Pancreas (tissue), 10 donors: ENCODE measurements around the gene SEPTIN6. TPM values are rescaled to one million over a fixed set of nuclear protein-coding genes. Genes with fewer than 3 reads are reported as not detected.

Experiments used
- ATAC-seq, 4 donors: fragments of 200-7000 bp; cut with Tn5 transposase; one replicate each; pipeline versions ENCODE4 v1.8.0 to v1.9.1; 2020; ENCODE audit warnings: mild to moderate bottlenecking in 4 of 4, moderate library complexity in 4 of 4
- DNase-seq, 6 donors: peaks; one replicate each; pipeline ENCODE4 v3.0.0-alpha.2; 2020
- FAIRE-seq: peaks from 2 replicates; lab custom pipeline; 2012; peaks lifted over from hg19 to GRCh38; lab: Jason Lieb, UNC
- H3K27ac ChIP-seq, 4 donors: fragments of 200-600 bp; sonication (generic); 1 replicate in 3 of 4; 2 replicates in 1 of 4; pipeline versions ENCODE4 v1.5.0 to v1.8.0; 2020
- H3K27me3 ChIP-seq, 4 donors: fragments of 200-600 bp; one replicate each; pipeline ENCODE4 v1.8.0; 2021
- H3K36me3 ChIP-seq, 3 donors: fragments of 200-600 bp; sonication (generic) in 1 of 3; one replicate each; pipeline versions ENCODE4 v1.5.0 to v1.8.0; 2020 to 2021
- H3K4me1 ChIP-seq, 3 donors: fragments of 200-600 bp; one replicate each; pipeline ENCODE4 v1.8.0; 2021
- H3K4me3 ChIP-seq, 4 donors: fragments of 200-600 bp; sonication (generic) in 2 of 4; one replicate each; pipeline versions ENCODE4 v1.5.0 to v1.8.0; 2020 to 2021
- H3K9me3 ChIP-seq, 4 donors: fragments of 200-600 bp; one replicate each; pipeline ENCODE4 v1.8.0; 2021
- CTCF ChIP-seq, 4 donors: fragments of 200-600 bp; sonication (generic) in 3 of 4; IDR thresholded peaks; one replicate each; pipeline versions ENCODE4 v1.5.0 to v1.8.0; 2021; ENCODE audit warnings: antibody characterized with exemption in 4 of 4
- WGBS, 2 donors: extraction: QIAGEN DNeasy Blood & Tissue Kit; methylation state at CpG; one replicate each; pipeline ENCODE4 v1.1.7; 2013; 5-methylcytosine and 5-hydroxymethylcytosine counted together
- intact Hi-C, 3 donors: fragments of 100-400 bp; cut with DNase I; formaldehyde crosslinking; loops; one replicate each; pipeline versions ENCODE4 v1.11.1 to v1.14.2; 2022
- polyA plus RNA-seq, 2 donors: library from polyadenylated mRNA; stranded (reverse); fragments of 200-250 nt; gene quantifications; one replicate each; pipeline ENCODE4 v1.2.3, GENCODE V29; 2013
- total RNA-seq, 6 donors: library from RNA; stranded (reverse); fragmentation: NEBNext Ultra II Directional in 4 of 6; extraction: Animal tissue kit (Norgen Biotek cat#: 25700) in 4 of 6; gene quantifications; one replicate each; pipeline versions ENCODE4 v1.2.1 to v1.2.4, GENCODE V29; 2021 to 2023
- donor health status: healthy with polysubstance abuse.
- donor health status: DM: no; HTN: no; CAD: no; lungs with moderate emphysema.
- donor health status: DM: no; HTN: no; CAD: no.
- donor health status: control.
- donor health status: control.
- donor health status: Bipolar disorder and iron deficiency.
- donor health status: DM: yes; HTN: yes; CAD: no.
- donor health status: DM: no; HTN: no; CAD: no.
- donor health status: DM: no; HTN: no; CAD: no.
- donor health status: DM: yes; HTN: yes; CAD: no.

The SEPTIN6 gene
- total and polyA plus RNA-seq, 8 donors = 1.5 to 10.2 (median 3.8) TPM

DNA sequence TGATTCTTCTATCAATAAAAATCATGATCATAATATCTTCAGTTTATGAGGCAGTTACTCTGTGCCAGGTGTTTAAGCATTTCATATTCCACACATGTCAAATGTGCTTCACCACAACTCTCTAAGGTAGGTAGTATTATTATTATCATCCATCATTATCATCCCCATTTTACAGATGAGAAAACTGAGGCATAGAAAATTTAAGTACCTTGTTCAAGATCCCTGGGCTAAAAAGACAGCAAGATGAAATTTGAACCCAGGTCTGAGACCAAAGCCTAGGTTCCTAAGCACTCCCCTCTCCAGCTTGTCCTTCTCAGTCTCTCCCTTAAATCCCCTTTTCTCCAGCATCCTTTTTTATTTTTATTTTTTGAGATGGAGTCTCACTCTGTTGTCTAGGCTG, 33.4 kb downstream of the SEPTIN6 start:
- TF ChIP-seq CTCF (IDR thresholded peaks at IDR 0.05) = no peak
- Histone ChIP-seq H3K27ac (no peak overlapping the region), H3K27me3 (peaks cover 0 to 4% (median 0%) of the 10 kb centered on the region in 4 donors), H3K36me3 (no peaks in the 10 kb centered on the region), H3K4me1 (peaks cover 0 to 4% (median 0%) of the 10 kb centered on the region in 3 donors), H3K9me3 (no peaks in the 10 kb centered on the region), H3K4me3 (no peak overlapping the region)
- intact Hi-C loops = no loop called here
- DNase-seq = no peak
- FAIRE-seq = no peak
- no peak for ATAC-seq

- Histone ChIP-seq H3K36me3 (no peaks in the 10 kb centered on the region), H3K27ac (no peak overlapping the region), H3K9me3 (no peaks in the 10 kb centered on the region), H3K4me3 (no peak overlapping the region), H3K27me3 (peaks cover 0 to 4% (median 0%) of the 10 kb centered on the region in 4 donors), H3K4me1 (peaks cover 0 to 4% (median 0%) of the 10 kb centered on the region in 3 donors)
- DNase-seq (no peak), FAIRE-seq (no peak), ATAC-seq (peak in 3 of 4 donors; percentile 8 to 51 (median 22))
- no peak for TF ChIP-seq CTCF (IDR thresholded peaks at IDR 0.05)
- intact Hi-C loops = no loop called here
- WGBS, 2 donors = 55 to 71% methylated on average over 6 of the region's 6 CpGs
Observed at GRCh38 chrX:119655125-119655524, 37.8 kb downstream of the SEPTIN6 start.

- no peak overlapping the region for H3K27ac ChIP-seq
- WGBS, 2 donors = 70 to 80% methylated on average over 8 of the region's 8 CpGs
- ATAC-seq (peak in 2 of 4 donors; percentile 23 to 42), FAIRE-seq (no peak), DNase-seq (peak in 3 of 6 donors; percentile 3 to 22 (median 22))
- H3K36me3 ChIP-seq = no peaks in the 10 kb centered on the region
- peaks cover 0 to 4% (median 0%) of the 10 kb centered on the region in 3 donors for H3K4me1 ChIP-seq
- intact Hi-C loops = no loop called here
- no peak overlapping the region for H3K4me3 ChIP-seq
- no peak for TF ChIP-seq CTCF (IDR thresholded peaks at IDR 0.05)
- H3K27me3 ChIP-seq = no peaks in the 10 kb centered on the region
- H3K9me3 ChIP-seq = no peaks in the 10 kb centered on the region
Observed at GRCh38 chrX:119654112-119654531, 38.8 kb downstream of the SEPTIN6 start.

DNA sequence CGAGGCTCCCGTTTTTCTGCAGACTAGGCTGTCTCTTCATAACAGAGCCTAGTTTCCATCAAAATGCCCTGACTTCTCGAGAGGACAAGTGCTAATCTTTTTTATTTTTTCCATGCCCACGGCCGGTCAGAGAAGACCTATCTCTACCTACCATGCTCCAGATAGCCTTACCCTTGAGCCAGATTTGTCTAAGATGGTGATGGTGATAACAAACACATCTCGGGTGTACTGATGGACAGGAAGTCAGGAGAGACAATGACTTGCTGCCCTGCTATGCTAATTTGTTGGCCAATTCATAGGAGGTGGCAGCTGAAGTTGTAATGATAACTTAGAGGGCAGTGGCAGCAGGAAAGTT, 44.6 kb downstream of the SEPTIN6 start:
- no peak overlapping the region for H3K27ac ChIP-seq
- ATAC-seq (no peak), DNase-seq (no peak), FAIRE-seq (no peak)
- TF ChIP-seq CTCF (IDR thresholded peaks at IDR 0.05) = no peak
- 53 to 58% methylated on average over 6 of the region's 6 CpGs for WGBS, 2 donors
- no peaks in the 10 kb centered on the region for H3K4me1 ChIP-seq
- no peak overlapping the region for H3K4me3 ChIP-seq
- H3K36me3 ChIP-seq = no peaks in the 10 kb centered on the region
- H3K9me3 ChIP-seq = no peaks in the 10 kb centered on the region
- no peaks in the 10 kb centered on the region for H3K27me3 ChIP-seq
- intact Hi-C loops = no loop called here

DNA sequence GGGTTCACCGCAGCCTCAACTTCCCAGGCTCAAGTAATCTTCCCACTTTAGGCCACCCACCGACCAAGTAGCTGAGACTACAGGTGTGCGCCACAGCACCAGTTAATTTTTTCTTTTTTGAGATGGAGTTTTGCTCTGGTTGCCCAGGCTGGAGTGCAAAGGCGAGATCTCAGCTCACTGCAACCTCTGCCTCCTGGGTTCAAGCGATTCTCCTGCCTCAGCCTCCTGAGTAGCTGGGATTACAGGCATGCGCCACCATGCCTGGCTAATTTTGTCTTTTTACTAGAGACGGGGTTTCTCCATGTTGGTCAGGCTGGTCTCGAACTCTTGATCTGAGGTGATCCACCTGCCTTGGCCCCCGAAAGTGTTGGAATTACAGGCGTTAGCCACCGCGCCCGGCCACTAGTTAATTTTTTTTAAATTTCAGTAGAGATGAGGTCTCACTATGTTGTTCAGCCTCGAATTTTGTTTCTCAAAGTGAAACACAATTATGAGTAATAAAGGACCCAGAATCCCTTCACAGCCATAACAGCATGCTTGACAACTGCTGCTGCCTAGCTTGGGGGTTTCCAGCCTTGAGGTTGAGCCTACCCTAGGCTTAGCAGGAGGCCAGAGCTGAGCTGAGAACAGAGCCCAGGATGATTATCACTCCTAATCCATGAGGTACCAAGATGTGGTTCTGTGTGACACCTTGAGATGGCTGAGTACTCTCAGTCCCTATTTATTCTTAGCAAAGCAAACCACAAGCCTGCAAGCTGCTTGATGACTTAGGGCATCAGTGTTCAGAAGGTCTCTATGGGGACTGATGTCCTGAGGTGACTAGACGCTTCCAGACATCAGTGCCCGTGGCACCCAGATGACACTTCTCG, 45.2 kb downstream of the SEPTIN6 start:
- H3K4me3 ChIP-seq = no peak overlapping the region
- DNase-seq = no peak
- no peak for ATAC-seq
- no peaks in the 10 kb centered on the region for H3K9me3 ChIP-seq
- no peaks in the 10 kb centered on the region for H3K4me1 ChIP-seq
- H3K27me3 ChIP-seq = no peaks in the 10 kb centered on the region
- H3K27ac ChIP-seq = no peak overlapping the region
- intact Hi-C loops = no loop called here
- TF ChIP-seq CTCF (IDR thresholded peaks at IDR 0.05) = no peak
- 82 to 87% methylated on average over 17 of the region's 17 CpGs for WGBS, 2 donors
- FAIRE-seq = no peak
- no peaks in the 10 kb centered on the region for H3K36me3 ChIP-seq
